Esophagus squamous epithelium (tissue), 4 donors: ENCODE measurements around the gene MAP3K19.

Experiments
- CTCF ChIP-seq, 6 experiments: fragments of 450-650 bp in 4 of 6; fragments of 200-600 bp in 2 of 6; sonication (generic) in 2 of 6; IDR thresholded peaks; one replicate each; pipeline ENCODE4 v1.5.1; 2016 to 2019; ENCODE audit warnings: antibody characterized with exemption in 6 of 6, mild to moderate bottlenecking in 4 of 6, moderate library complexity in 4 of 6
- POLR2A ChIP-seq, 4 donors: fragments of 450-650 bp; IDR thresholded peaks; one replicate each; pipeline ENCODE4 v1.6.1; 2017; ENCODE audit warnings: antibody characterized with exemption in 4 of 4, mild to moderate bottlenecking in 4 of 4, moderate library complexity in 3 of 4

GRCh38 chr2:134943540-134943939, 103.7 kb downstream of the MAP3K19 start:
- TF ChIP-seq CTCF (IDR thresholded peaks at IDR 0.05) = no peak
- TF ChIP-seq POLR2A (IDR thresholded peaks at IDR 0.05) = no peak
